IPS-NIHi7 (cell line): ENCODE measurements around the gene LRRC55.
A peak's percentile ranks its signal among the peaks of the same experiment; 100 is the strongest.

Source experiments
- DNase-seq: peaks from one replicate; pipeline ENCODE4 v3.0.0; 2012; ENCODE audit warnings: mixed read lengths; ENCODE audit errors: extremely low spot score

LRRC55 gene

GRCh38 chr11:57202281-57202680 lies 20.5 kb downstream of the LRRC55 start:
- DNase-seq = no peak

GRCh38 chr11:57203359-57203758 lies 21.6 kb downstream of the LRRC55 start:
- no peak for DNase-seq

GRCh38 chr11:57203882-57204480 lies 22.2 kb downstream of the LRRC55 start:
- DNase-seq = no peak

GRCh38 chr11:57205041-57205641 lies 23.4 kb downstream of the LRRC55 start:
- peak; percentile 69 for DNase-seq

- DNase-seq = no peak
These were observed 25.4 kb downstream of the LRRC55 start for GRCh38 chr11:57207168-57207567.

- no peak for DNase-seq
These were observed 29.0 kb downstream of the LRRC55 start for GRCh38 chr11:57210781-57211180.

- peak; percentile 75 for DNase-seq
These were observed 31.8 kb downstream of the LRRC55 start for GRCh38 chr11:57213342-57214097.

GRCh38 chr11:57214098-57214417 lies 32.3 kb downstream of the LRRC55 start:
- no peak for DNase-seq

- DNase-seq = no peak
These were observed 32.7 kb downstream of the LRRC55 start for GRCh38 chr11:57214494-57214893.

GRCh38 chr11:57216463-57216862 lies 34.7 kb downstream of the LRRC55 start:
- DNase-seq = no peak

GRCh38 chr11:57217053-57217452 lies 35.3 kb downstream of the LRRC55 start:
- no peak for DNase-seq

- DNase-seq = no peak
These were observed 37.4 kb downstream of the LRRC55 start for GRCh38 chr11:57219021-57219627.

GRCh38 chr11:57222239-57222638 lies 40.5 kb downstream of the LRRC55 start:
- no peak for DNase-seq

- DNase-seq = no peak
These were observed 41.8 kb downstream of the LRRC55 start for GRCh38 chr11:57223601-57224000.

- no peak for DNase-seq
These were observed 42.4 kb downstream of the LRRC55 start for GRCh38 chr11:57224128-57224527.

- DNase-seq = no peak
These were observed 42.8 kb downstream of the LRRC55 start for GRCh38 chr11:57224537-57224936.

GRCh38 chr11:57228600-57228999 lies 46.8 kb downstream of the LRRC55 start:
- DNase-seq = no peak

GRCh38 chr11:57230316-57230715 lies 48.6 kb downstream of the LRRC55 start:
- DNase-seq = no peak

- no peak for DNase-seq
These were observed 49.2 kb downstream of the LRRC55 start for GRCh38 chr11:57230791-57231538.

- no peak for DNase-seq
These were observed 49.9 kb downstream of the LRRC55 start for GRCh38 chr11:57231539-57232253.

- DNase-seq = no peak
These were observed 51.9 kb downstream of the LRRC55 start for GRCh38 chr11:57233702-57234101.
